ENCODE results near the gene BMF. TPM values are rescaled to one million over a fixed set of nuclear protein-coding genes. Genes with fewer than 3 reads are reported as not detected.

Gene BMF
- total and polyA plus RNA-seq, 2 of the 4 experiments (the other 2 are of a cell fraction), result 2.4 to 2.9 TPM

- no peak overlapping the region for H3K23ac ChIP-seq (ENCODE audit: low read depth, low read length)
- H2BK20ac ChIP-seq (ENCODE audit: low read depth, low read length), result peak overlapping the region; percentile 69
- H3K4ac ChIP-seq (ENCODE audit: low read depth, low read length), result peak overlapping the region; percentile 28; the same call in 1 of the 2 replicates
- H3K9ac ChIP-seq (ENCODE audit: low read depth, low read length), result no peak overlapping the region
- H3K14ac ChIP-seq (replicated peaks; ENCODE audit: low read depth, low read length), result 0 out of 2 replicates have a peak overlapping the region, but pooled peaks have one; percentile 3
- no peaks in the 10 kb centered on the region for H3K36me3 ChIP-seq (ENCODE audit: control insufficient read depth, insufficient read depth, low read length)
- H3K27ac ChIP-seq (ENCODE audit: insufficient read depth, low read length), result no peak overlapping the region
- H2AFZ ChIP-seq (replicated peaks; ENCODE audit: low read length, poor library complexity), result peak overlapping the region; percentile 70
- TF ChIP-seq RFX5 (IDR thresholded peaks at IDR 0.05; ENCODE audit: low read depth, low read length) (no peak), CTCF (conservative IDR thresholded peaks at IDR 0.05; ENCODE audit: low read depth, low read length) (no peak), NFE2L2 (IDR thresholded peaks at IDR 0.05; ENCODE audit: low read depth, low read length) (peak; percentile 75), MAFK (IDR thresholded peaks at IDR 0.05; ENCODE audit: low read depth, low read length) (peak; percentile 50), MXI1 (IDR thresholded peaks at IDR 0.05; ENCODE audit: borderline replicate concordance, low read depth, low read length) (no peak), ELK1 (IDR thresholded peaks at IDR 0.05; ENCODE audit: borderline replicate concordance, low read depth, low read length) (no peak)
- WGBS, 2 experiments (ENCODE audit: extremely low coverage in 2 of 2, insufficient read length in 1 of 2), result 97% methylated on average over 9 of the region's 18 CpGs; no CpG with 5 or more reads in 1 of the 2 experiments
- intact Hi-C loops (cut with micrococcal nuclease), result no loop called here
- peak overlapping the region; percentile 23; the same call in 1 of the 2 replicates for H2AK5ac ChIP-seq (ENCODE audit: low read depth, low read length)
- H2BK5ac ChIP-seq (ENCODE audit: low read depth, low read length, poor library complexity, severe bottlenecking), result no peak overlapping the region
- BruUV-seq (replicated peaks), result no TSS peak
- peak overlapping the region in 1 of 2 experiments; percentile 5; a peak in 1 of 4 replicates for H4K8ac ChIP-seq (ENCODE audit: low read depth in 2 of 2, low read length in 2 of 2)
- H3K18ac ChIP-seq (ENCODE audit: low read depth, low read length), result no peak overlapping the region
- H3K56ac ChIP-seq (ENCODE audit: extremely low read depth, insufficient read depth, low read length), result no peak overlapping the region
- no peak for DNase-seq
- ChIA-PET POLR2A (ENCODE audit: unreplicated experiment) (no interaction called here), CTCF (interaction anchor here (0.5 kb wide), 1 partner anchor 277 kb away, joined by 3 read pairs; no protein-coding TSS in a partner anchor)
- peak overlapping the region; percentile 36; the same call in 1 of the 3 replicates for H2BK15ac ChIP-seq (ENCODE audit: low read depth, low read length)
- no peak overlapping the region for H4K91ac ChIP-seq (ENCODE audit: insufficient read depth, low read depth, low read length)
- no peaks in the 10 kb centered on the region for H3K27me3 ChIP-seq (ENCODE audit: control insufficient read depth, insufficient read depth, low read length)
- in situ Hi-C loops (cut with MboI; ENCODE audit: low sequenced_read_pairs), result no loop called here
- no peak for ATAC-seq (ENCODE audit: low read depth)
- H3K79me1 ChIP-seq (ENCODE audit: low read depth in 1 of 2, low read length in 2 of 2), result no peaks in the 10 kb centered on the region
- H3K9me1 ChIP-seq (ENCODE audit: insufficient read depth, low read length), result peaks cover 12% of the 10 kb centered on the region; the same call in 1 of the 2 replicates
- no peaks in the 10 kb centered on the region for H3K9me3 ChIP-seq (ENCODE audit: control insufficient read depth, insufficient read depth, low read length)
- H4K5ac ChIP-seq (ENCODE audit: low read depth, low read length), result no peak overlapping the region
- H2AK9ac ChIP-seq (replicated peaks; ENCODE audit: low read depth, low read length, poor library complexity), result peak overlapping the region; percentile 3
- H3K4me2 ChIP-seq (ENCODE audit: low read depth, low read length), result no peak overlapping the region
- dilution Hi-C loops (cut with HindIII; ENCODE audit: low sequenced_read_pairs, unreplicated experiment), result no loop called here
- peaks cover 2% of the 10 kb centered on the region; the same call in 1 of the 2 replicates for H3K4me1 ChIP-seq (ENCODE audit: control insufficient read depth, insufficient read depth, low read length)
- H2BK120ac ChIP-seq (ENCODE audit: low read depth, low read length), result peak overlapping the region; percentile 30
- H3K4me3 ChIP-seq (ENCODE audit: insufficient read depth, low read depth, low read length), result no peak overlapping the region
- no peaks in the 10 kb centered on the region for H4K20me1 ChIP-seq (ENCODE audit: insufficient read depth, low read length)
Measured at GRCh38 chr15:40075298-40076044, 33.2 kb downstream of the BMF start.
